Fibroblast of pulmonary artery (primary cell): Measurements from ENCODE around the gene CCDC57.

Experiments
- DNase-seq: peaks from one replicate; pipeline ENCODE4 v3.0.0-alpha.2; 2010; ENCODE audit warnings: low read depth
- H3K4me3 ChIP-seq: replicated peaks from 2 replicates; pipeline ENCODE4 v1.5.1; 2011; ENCODE audit warnings: low read depth, mild to moderate bottlenecking, control low read depth, low read length, moderate library complexity
- CTCF ChIP-seq: IDR thresholded peaks from 2 replicates; pipeline ENCODE4 v1.5.1; 2011; ENCODE audit warnings: mild to moderate bottlenecking, control low read depth, low read length, inconsistent platforms; ENCODE audit errors: missing control alignments

Gene CCDC57

GRCh38 chr17:82110298-82110697, 102.3 kb downstream of the CCDC57 start:
- no peak for TF ChIP-seq CTCF
- H3K4me3 ChIP-seq = no peak overlapping the region
- DNase-seq = no peak

- no peak for TF ChIP-seq CTCF
- H3K4me3 ChIP-seq = no peak overlapping the region
- no peak for DNase-seq
Observed at GRCh38 chr17:82108961-82109475, 103.6 kb downstream of the CCDC57 start.

- no peak overlapping the region for H3K4me3 ChIP-seq
- no peak for TF ChIP-seq CTCF
- DNase-seq = no peak
Observed at GRCh38 chr17:82108496-82108945, 104.1 kb downstream of the CCDC57 start.

GRCh38 chr17:82108038-82108437, 104.6 kb downstream of the CCDC57 start:
- DNase-seq = no peak
- no peak for TF ChIP-seq CTCF
- no peak overlapping the region for H3K4me3 ChIP-seq

GRCh38 chr17:82107341-82107860, 105.2 kb downstream of the CCDC57 start:
- TF ChIP-seq CTCF = peak; percentile 29
- no peak overlapping the region for H3K4me3 ChIP-seq
- DNase-seq = no peak

- H3K4me3 ChIP-seq = no peak overlapping the region
- DNase-seq = no peak
- no peak for TF ChIP-seq CTCF
Observed at GRCh38 chr17:82106688-82107305, 105.8 kb downstream of the CCDC57 start.
